Measurements from ENCODE around the gene CDK3. TPM values are rescaled to one million over a fixed set of nuclear protein-coding genes. Genes with fewer than 3 reads are reported as not detected.
A peak's percentile ranks its signal among the peaks of the same experiment; 100 is the strongest.
"Not testable (repeated sequence)": the region's sequence is repeated elsewhere in the genome, so short reads cannot be mapped to it uniquely, and the experiment has no call there.

CDK3 gene
- 6.0 TPM for polyA plus RNA-seq (2013)

DNA sequence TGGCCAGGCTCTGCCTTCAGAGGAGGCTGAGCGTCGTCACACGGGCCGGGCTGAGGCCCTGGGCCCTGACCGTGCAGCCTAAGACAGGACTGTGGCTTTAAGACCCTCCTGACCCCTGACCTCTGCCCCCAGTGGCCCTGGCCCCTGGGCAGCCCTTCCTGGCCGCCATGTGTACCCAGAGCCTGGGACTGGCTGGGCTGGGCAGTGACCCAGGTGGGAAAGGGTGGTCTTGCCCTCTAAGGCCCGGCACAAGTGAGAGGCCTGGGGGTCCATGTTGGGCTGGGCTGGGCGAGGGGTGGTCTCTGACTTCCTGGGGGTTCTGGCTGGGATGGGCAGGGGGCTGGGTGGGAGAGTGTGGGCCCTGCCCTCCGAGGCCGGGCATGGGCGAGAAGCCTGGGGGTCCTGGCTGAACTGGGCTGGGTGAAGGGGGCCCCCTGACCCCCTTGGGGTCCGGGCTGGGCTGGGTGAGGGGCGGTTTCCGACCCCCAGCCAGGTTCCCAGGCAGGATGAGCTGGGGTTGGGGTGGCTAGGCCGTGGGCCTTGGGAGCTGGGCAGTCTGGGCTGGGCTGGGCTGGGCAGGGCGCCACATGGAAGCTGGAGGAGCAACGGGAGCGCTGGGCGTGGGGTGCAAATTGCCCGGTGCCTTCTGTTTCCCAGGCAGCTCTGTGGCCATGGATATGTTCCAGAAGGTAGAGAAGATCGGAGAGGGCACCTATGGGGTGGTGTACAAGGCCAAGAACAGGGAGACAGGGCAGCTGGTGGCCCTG, at the start of gene CDK3:
Gene CDK3 (plus strand): TSS at position 101 of the 767 bp plus-strand sequence. CDS start 571 bp downstream, at position 672.
- POLR2A ChIA-PET, result interaction anchor here (1.5 kb wide), 1 partner anchor 16 kb away, joined by 4 read pairs; no protein-coding TSS in a partner anchor
- Histone ChIP-seq H3K36me3 (ENCODE audit: control insufficient read depth in 4 of 4, insufficient read depth in 4 of 4, low read length in 3 of 4) (peaks cover 0 to 25% (median 11%) of the 10 kb centered on the region in 4 experiments), H3K27ac (ENCODE audit: insufficient read depth in 1 of 2, low read depth in 1 of 2, low read length in 2 of 2, poor library complexity in 1 of 2, severe bottlenecking in 2 of 2) (no peak within 1 kb of the TSS), H3K4me1 (ENCODE audit: control extremely low read depth in 1 of 4, control insufficient read depth in 4 of 4, insufficient read depth in 4 of 4, low read length in 3 of 4) (peaks cover 0 to 36% (median 25%) of the 10 kb centered on the region in 4 experiments), H3K4me3 (ENCODE audit: control insufficient read depth in 1 of 7, extremely low read depth in 1 of 7, insufficient read depth in 4 of 7, low read depth in 2 of 7, low read length in 6 of 7) (no peak within 1 kb of the TSS), H3K27me3 (replicated peaks in 2 of 5; ENCODE audit: control insufficient read depth in 4 of 5, insufficient read depth in 5 of 5, low read length in 4 of 5) (no peaks in the 10 kb centered on the region), H3K9me3 (ENCODE audit: control extremely low read depth in 1 of 5, control insufficient read depth in 4 of 5, insufficient read depth in 2 of 5, low read depth in 1 of 5, low read length in 4 of 5) (no peaks in the 10 kb centered on the region)
- CTCF ChIA-PET, result interaction anchor here (0.7 to 14.8 kb wide), 11 partner anchors 7 to 281 kb away, joined by 3 to 183 read pairs (median 4); partner anchors contain the start of gene EVPL
- no peak for DNase-seq
- 90% methylated on average over 17 of the region's 21 CpGs for WGBS (ENCODE audit: insufficient coverage)

DNA sequence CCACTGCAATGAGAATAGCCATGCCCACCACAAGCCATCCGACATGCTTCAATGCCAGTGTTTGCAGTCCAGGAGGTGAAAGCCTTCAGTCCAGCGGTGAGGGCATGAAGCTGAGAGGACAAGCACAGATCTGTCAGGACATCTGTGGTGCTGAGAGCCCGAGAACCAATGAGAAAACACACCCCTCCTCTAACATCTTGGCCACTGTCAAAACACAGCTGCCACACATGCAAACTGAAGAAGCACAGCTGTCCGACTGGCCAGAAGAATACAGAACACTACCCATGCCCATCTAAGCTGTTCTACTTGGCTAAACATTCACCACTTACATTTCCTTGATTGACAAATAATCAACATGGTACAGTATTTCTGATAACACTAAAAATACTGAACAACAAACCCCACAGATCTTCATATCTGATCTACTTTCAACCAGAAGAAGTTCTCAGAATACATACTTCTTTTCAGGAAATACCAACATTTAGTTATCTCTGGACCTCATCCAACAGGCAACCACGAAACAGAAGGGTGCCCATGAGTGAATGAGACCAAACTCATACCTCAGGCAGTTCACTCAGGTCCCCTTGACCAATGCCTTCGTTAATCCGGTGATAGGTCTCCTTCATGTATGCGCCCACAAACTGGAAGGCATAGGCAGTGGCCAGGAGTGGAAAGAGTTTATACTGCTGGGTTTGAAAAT, 49.6 kb upstream of the CDK3 start:
- peaks cover 0 to 5% (median 2%) of the 10 kb centered on the region in 4 experiments for H3K4me1 ChIP-seq (ENCODE audit: control extremely low read depth in 1 of 4, control insufficient read depth in 4 of 4, insufficient read depth in 4 of 4, low read length in 3 of 4)
- no peak overlapping the region for H3K4me3 ChIP-seq (ENCODE audit: control insufficient read depth in 1 of 7, extremely low read depth in 1 of 7, insufficient read depth in 4 of 7, low read depth in 2 of 7, low read length in 6 of 7)
- peak in 2 of 3 donors; percentile 16 to 26 for DNase-seq
- peaks cover 32 to 76% (median 52%) of the 10 kb centered on the region in 4 experiments for H3K36me3 ChIP-seq (ENCODE audit: control insufficient read depth in 4 of 4, insufficient read depth in 4 of 4, low read length in 3 of 4)
- POLR2A ChIA-PET, result interaction anchor here (0.6 kb wide), 1 partner anchor 41 kb away, joined by 3 read pairs; no protein-coding TSS in a partner anchor
- CTCF ChIA-PET, result interaction anchor here (1.4 kb wide), 1 partner anchor 9 kb away, joined by 4 read pairs; no protein-coding TSS in a partner anchor
- H3K9me3 ChIP-seq (ENCODE audit: control extremely low read depth in 1 of 5, control insufficient read depth in 4 of 5, insufficient read depth in 2 of 5, low read depth in 1 of 5, low read length in 4 of 5), result no peaks in the 10 kb centered on the region
- H3K27me3 ChIP-seq (replicated peaks in 2 of 5; ENCODE audit: control insufficient read depth in 4 of 5, insufficient read depth in 5 of 5, low read length in 4 of 5), result no peaks in the 10 kb centered on the region
- H3K27ac ChIP-seq (ENCODE audit: insufficient read depth in 1 of 2, low read depth in 1 of 2, low read length in 2 of 2, poor library complexity in 1 of 2, severe bottlenecking in 2 of 2), result peak overlapping the region in 1 of 2 experiments; percentile 16
- WGBS (ENCODE audit: insufficient coverage), result 83% methylated on average over 5 of the region's 8 CpGs

DNA sequence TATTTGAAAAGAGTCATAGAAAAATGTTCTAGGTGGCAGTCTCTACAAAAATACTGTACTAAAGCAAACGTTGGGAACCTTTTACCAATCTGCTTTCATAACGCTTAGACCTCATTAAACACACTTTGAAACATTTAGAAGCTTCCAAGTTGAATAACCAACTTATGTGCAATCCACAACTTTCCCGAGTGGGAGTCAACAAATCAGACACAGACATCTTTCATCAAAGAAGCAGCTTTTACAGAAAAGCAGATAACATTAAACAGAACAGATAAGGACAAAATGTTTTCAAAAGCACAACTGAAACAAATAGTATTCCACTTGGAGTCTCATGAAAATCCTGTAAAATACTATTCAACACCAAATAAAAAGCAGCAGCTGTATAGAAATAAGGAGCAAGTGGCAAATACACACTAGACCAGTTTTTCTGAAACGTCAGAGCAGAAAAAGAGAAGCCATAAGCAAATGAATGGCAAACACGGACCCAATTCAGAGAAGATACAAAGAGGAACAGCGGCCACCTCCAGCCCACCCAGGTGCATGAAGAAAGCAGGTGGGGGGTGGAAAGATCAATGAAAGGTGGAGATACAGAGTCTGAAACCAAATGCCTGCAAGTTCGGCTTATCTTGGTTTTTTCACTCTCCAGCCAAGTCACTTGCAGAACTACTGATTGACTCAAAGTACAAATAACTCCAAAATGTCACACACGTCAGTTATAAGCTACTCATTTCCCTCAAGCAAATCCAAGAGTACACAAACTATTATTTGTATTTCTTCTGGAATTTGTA, 41.4 kb upstream of the CDK3 start:
- ChIA-PET CTCF (interaction anchor here (1.0 to 1.4 kb wide), 5 partner anchors 9 to 46 kb away, joined by 3 to 4 read pairs (median 4); no protein-coding TSS in a partner anchor), POLR2A (no interaction called here)
- no peaks in the 10 kb centered on the region for H3K27me3 ChIP-seq (replicated peaks in 2 of 5; ENCODE audit: control insufficient read depth in 4 of 5, insufficient read depth in 5 of 5, low read length in 4 of 5)
- H3K4me1 ChIP-seq (ENCODE audit: control extremely low read depth in 1 of 4, control insufficient read depth in 4 of 4, insufficient read depth in 4 of 4, low read length in 3 of 4), result peaks cover 0 to 3% (median 0%) of the 10 kb centered on the region in 4 experiments
- no peaks in the 10 kb centered on the region for H3K9me3 ChIP-seq (ENCODE audit: control extremely low read depth in 1 of 5, control insufficient read depth in 4 of 5, insufficient read depth in 2 of 5, low read depth in 1 of 5, low read length in 4 of 5)
- WGBS (ENCODE audit: insufficient coverage), result 92% methylated on average over 6 of the region's 8 CpGs
- H3K27ac ChIP-seq (ENCODE audit: insufficient read depth in 1 of 2, low read depth in 1 of 2, low read length in 2 of 2, poor library complexity in 1 of 2, severe bottlenecking in 2 of 2), result no peak overlapping the region
- no peak for DNase-seq
- no peak overlapping the region for H3K4me3 ChIP-seq (ENCODE audit: control insufficient read depth in 1 of 7, extremely low read depth in 1 of 7, insufficient read depth in 4 of 7, low read depth in 2 of 7, low read length in 6 of 7)
- H3K36me3 ChIP-seq (ENCODE audit: control insufficient read depth in 4 of 4, insufficient read depth in 4 of 4, low read length in 3 of 4), result peaks cover 9 to 22% (median 18%) of the 10 kb centered on the region in 4 experiments

DNA sequence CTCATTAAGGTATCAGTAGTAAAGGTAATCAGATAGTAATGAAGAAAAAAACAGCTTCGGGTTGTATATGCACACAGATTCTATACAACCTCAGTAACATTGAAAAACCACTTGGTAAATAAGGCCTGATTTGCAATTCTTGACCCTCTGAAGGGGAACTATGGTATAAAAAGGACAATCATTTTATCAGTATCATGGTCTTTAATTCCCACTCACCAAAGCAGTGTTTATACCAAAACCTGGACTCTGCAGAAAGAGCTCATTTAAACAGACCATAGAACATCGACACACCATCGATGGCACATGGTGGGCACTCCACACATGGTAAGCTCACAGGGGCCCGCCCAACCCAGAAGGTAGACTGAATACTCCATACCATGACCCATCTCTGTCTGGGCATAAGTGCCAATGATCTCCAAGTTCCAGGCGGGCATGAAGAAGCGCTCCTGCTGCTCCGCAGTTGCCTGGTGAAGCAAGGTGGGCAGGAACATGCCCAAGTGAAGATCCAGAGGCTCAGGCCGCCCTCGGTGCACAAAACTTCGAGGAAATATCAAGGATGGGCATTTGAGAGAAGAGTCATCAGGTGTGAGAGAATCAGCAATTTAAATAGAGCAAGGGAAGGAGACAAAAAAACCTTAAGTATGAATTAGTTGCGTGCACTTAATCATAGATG, 40.7 kb upstream of the CDK3 start:
- Histone ChIP-seq H3K27ac (ENCODE audit: insufficient read depth in 1 of 2, low read depth in 1 of 2, low read length in 2 of 2, poor library complexity in 1 of 2, severe bottlenecking in 2 of 2) (no peak overlapping the region), H3K4me1 (ENCODE audit: control extremely low read depth in 1 of 4, control insufficient read depth in 4 of 4, insufficient read depth in 4 of 4, low read length in 3 of 4) (peaks cover 0 to 3% (median 0%) of the 10 kb centered on the region in 4 experiments), H3K27me3 (replicated peaks in 2 of 5; ENCODE audit: control insufficient read depth in 4 of 5, insufficient read depth in 5 of 5, low read length in 4 of 5) (no peaks in the 10 kb centered on the region), H3K9me3 (ENCODE audit: control extremely low read depth in 1 of 5, control insufficient read depth in 4 of 5, insufficient read depth in 2 of 5, low read depth in 1 of 5, low read length in 4 of 5) (no peaks in the 10 kb centered on the region), H3K36me3 (ENCODE audit: control insufficient read depth in 4 of 4, insufficient read depth in 4 of 4, low read length in 3 of 4) (peaks cover 9 to 22% (median 15%) of the 10 kb centered on the region in 4 experiments), H3K4me3 (ENCODE audit: control insufficient read depth in 1 of 7, extremely low read depth in 1 of 7, insufficient read depth in 4 of 7, low read depth in 2 of 7, low read length in 6 of 7) (no peak overlapping the region)
- 97% methylated on average over 9 of the region's 11 CpGs for WGBS (ENCODE audit: insufficient coverage)
- no peak for DNase-seq
- CTCF ChIA-PET, result interaction anchor here (1.0 to 1.4 kb wide), 5 partner anchors 9 to 45 kb away, joined by 3 to 4 read pairs (median 4); no protein-coding TSS in a partner anchor
- POLR2A ChIA-PET, result no interaction called here

DNA sequence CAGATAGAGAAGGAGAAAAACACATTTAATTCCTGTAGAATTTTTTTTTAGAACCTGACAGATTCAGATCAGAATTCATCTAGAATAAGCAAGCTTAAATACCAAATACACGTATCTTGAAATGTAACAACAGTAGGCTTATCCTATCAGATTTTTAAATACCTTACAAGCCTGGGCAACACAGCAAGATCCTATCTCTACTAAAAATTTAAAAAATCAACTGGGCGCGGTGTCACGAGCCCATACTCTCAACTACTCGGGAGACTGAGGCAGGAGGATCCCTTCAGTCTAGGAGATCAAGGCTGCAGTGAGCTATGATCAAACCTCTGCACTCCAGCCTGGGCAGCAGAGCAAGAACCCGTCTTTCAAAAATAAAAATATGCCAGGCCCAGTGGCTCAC, 35.2 kb upstream of the CDK3 start:
- H3K27ac ChIP-seq (ENCODE audit: insufficient read depth in 1 of 2, low read depth in 1 of 2, low read length in 2 of 2, poor library complexity in 1 of 2, severe bottlenecking in 2 of 2), result peak overlapping the region in 1 of 2 experiments; percentile 19
- no peak overlapping the region for H3K4me3 ChIP-seq (ENCODE audit: control insufficient read depth in 1 of 7, extremely low read depth in 1 of 7, insufficient read depth in 4 of 7, low read depth in 2 of 7, low read length in 6 of 7)
- WGBS (ENCODE audit: insufficient coverage), result 96% methylated on average over 5 of the region's 6 CpGs
- ChIA-PET CTCF (interaction anchor here (1.2 to 1.6 kb wide), 2 partner anchors 11 to 12 kb away, joined by 3 to 4 read pairs; no protein-coding TSS in a partner anchor), POLR2A (interaction anchor here (0.7 kb wide), 1 partner anchor 10 kb away, joined by 3 read pairs; no protein-coding TSS in a partner anchor)
- H3K27me3 ChIP-seq (replicated peaks in 2 of 5; ENCODE audit: control insufficient read depth in 4 of 5, insufficient read depth in 5 of 5, low read length in 4 of 5), result no peaks in the 10 kb centered on the region
- DNase-seq, result no peak
- no peaks in the 10 kb centered on the region for H3K9me3 ChIP-seq (ENCODE audit: control extremely low read depth in 1 of 5, control insufficient read depth in 4 of 5, insufficient read depth in 2 of 5, low read depth in 1 of 5, low read length in 4 of 5)
- peaks cover 0 to 5% (median 2%) of the 10 kb centered on the region in 4 experiments for H3K4me1 ChIP-seq (ENCODE audit: control extremely low read depth in 1 of 4, control insufficient read depth in 4 of 4, insufficient read depth in 4 of 4, low read length in 3 of 4)
- peaks cover 0 to 8% (median 3%) of the 10 kb centered on the region in 4 experiments for H3K36me3 ChIP-seq (ENCODE audit: control insufficient read depth in 4 of 4, insufficient read depth in 4 of 4, low read length in 3 of 4)

DNA sequence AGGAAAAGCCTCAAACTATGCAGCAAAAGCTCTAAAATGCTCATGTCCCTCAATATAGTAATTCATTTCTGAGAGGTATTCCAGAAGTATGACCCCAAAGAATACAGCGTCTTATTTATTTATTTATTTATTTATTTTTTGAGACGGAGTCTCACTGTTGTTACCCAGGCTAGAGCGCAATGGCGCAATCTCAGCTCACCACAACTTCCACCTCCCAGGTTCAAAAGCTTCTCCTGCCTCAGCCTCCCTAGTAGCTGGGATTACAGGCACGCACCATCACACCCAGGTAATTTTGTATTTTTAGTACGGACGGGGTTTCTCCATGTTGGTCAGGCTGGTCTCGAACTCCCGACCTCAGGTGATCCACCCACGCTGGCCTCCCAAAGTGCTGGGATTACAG, 31.6 kb upstream of the CDK3 start:
- DNase-seq, result not testable (repeated sequence)
- CTCF ChIA-PET, result interaction anchor here (1.2 to 1.4 kb wide), 2 partner anchors 10 to 42 kb away, joined by 3 to 4 read pairs; partner anchors contain the start of genes ACOX1 and TEN1

More for the DNA sequence above, 31.6 kb upstream of the CDK3 start:
- POLR2A ChIA-PET; H3K27ac ChIP-seq (ENCODE audit: insufficient read depth in 1 of 2, low read depth in 1 of 2, low read length in 2 of 2, poor library complexity in 1 of 2, severe bottlenecking in 2 of 2); H3K27me3 ChIP-seq (replicated peaks in 2 of 5; ENCODE audit: control insufficient read depth in 4 of 5, insufficient read depth in 5 of 5, low read length in 4 of 5); H3K4me3 ChIP-seq (ENCODE audit: control insufficient read depth in 1 of 7, extremely low read depth in 1 of 7, insufficient read depth in 4 of 7, low read depth in 2 of 7, low read length in 6 of 7); H3K4me1 ChIP-seq (ENCODE audit: control extremely low read depth in 1 of 4, control insufficient read depth in 4 of 4, insufficient read depth in 4 of 4, low read length in 3 of 4); H3K9me3 ChIP-seq (ENCODE audit: control extremely low read depth in 1 of 5, control insufficient read depth in 4 of 5, insufficient read depth in 2 of 5, low read depth in 1 of 5, low read length in 4 of 5): not testable (repeated sequence)
- peaks cover 2 to 16% (median 13%) of the 10 kb centered on the region in 4 experiments for H3K36me3 ChIP-seq (ENCODE audit: control insufficient read depth in 4 of 4, insufficient read depth in 4 of 4, low read length in 3 of 4)
- 100% methylated on average over 2 of the region's 10 CpGs for WGBS (ENCODE audit: insufficient coverage)
